G401 (cell line): Measurements from ENCODE around the gene PDHB. TPM values are rescaled to one million over a fixed set of nuclear protein-coding genes. Genes with fewer than 3 reads are reported as not detected.

ENCODE experiments used
- DNase-seq: peaks from one replicate; pipeline ENCODE4 v3.0.0-alpha.2; 2015; ENCODE audit warnings: low spot score
- in situ Hi-C: cut with HindIII; loops from 2 replicates; pipeline ENCODE4 v1.10.0; 2016; ENCODE audit warnings: low sequenced_read_pairs, mixed read lengths
- total RNA-seq: library from RNA; depleted of rRNA; stranded (reverse); fragments of >200 nt; shearing (Covaris generic); gene quantifications from 2 replicates; pipeline ENCODE4 v1.2.3, GENCODE V29; 2014; rRNA removed

PDHB gene
- 341 and 345 TPM in 2 replicates for total RNA-seq

- peak; percentile 92 for DNase-seq
- in situ Hi-C loops, result no loop called here
Observed at GRCh38 chr3:58433400-58434167, at the start of gene PDHB. TSS of gene PDHB (minus strand) at chr3:58433832. CDS start at chr3:58433809, 23 bp downstream.

GRCh38 chr3:58482917-58483636 is 49.4 kb upstream of the PDHB start:
- in situ Hi-C loops, result no loop called here

GRCh38 chr3:58480309-58480708 is 46.7 kb upstream of the PDHB start:
- no peak for DNase-seq
- in situ Hi-C loops, result no loop called here

More at GRCh38 chr3:58482917-58483636, 49.4 kb upstream of the PDHB start:
- no peak for DNase-seq

- in situ Hi-C loops, result no loop called here
- no peak for DNase-seq
Observed at GRCh38 chr3:58478781-58479180, 45.1 kb upstream of the PDHB start.

GRCh38 chr3:58474967-58475578 is 41.4 kb upstream of the PDHB start:
- DNase-seq, result no peak
- in situ Hi-C loops, result no loop called here

GRCh38 chr3:58474348-58474911 is 40.8 kb upstream of the PDHB start:
- in situ Hi-C loops, result no loop called here
- DNase-seq, result no peak

- no peak for DNase-seq
- in situ Hi-C loops, result no loop called here
Observed at GRCh38 chr3:58473275-58473674, 39.6 kb upstream of the PDHB start.

- DNase-seq, result peak; percentile 16
- in situ Hi-C loops, result no loop called here
Observed at GRCh38 chr3:58471025-58471887, 37.6 kb upstream of the PDHB start.

- no peak for DNase-seq
- in situ Hi-C loops, result no loop called here
Observed at GRCh38 chr3:58470363-58471024, 36.9 kb upstream of the PDHB start.

- in situ Hi-C loops, result no loop called here
- DNase-seq, result no peak
Observed at GRCh38 chr3:58469096-58469495, 35.5 kb upstream of the PDHB start.

- DNase-seq, result no peak
- in situ Hi-C loops, result no loop called here
Observed at GRCh38 chr3:58466899-58467563, 33.4 kb upstream of the PDHB start.

GRCh38 chr3:58464866-58465265 is 31.2 kb upstream of the PDHB start:
- no peak for DNase-seq
- in situ Hi-C loops, result no loop called here

- in situ Hi-C loops, result no loop called here
- no peak for DNase-seq
Observed at GRCh38 chr3:58463942-58464271, 30.3 kb upstream of the PDHB start.

- in situ Hi-C loops, result no loop called here
- peak; percentile 67 for DNase-seq
Observed at GRCh38 chr3:58463181-58463941, 29.7 kb upstream of the PDHB start.

- in situ Hi-C loops, result no loop called here
- DNase-seq, result peak; percentile 6
Observed at GRCh38 chr3:58462829-58463180, 29.2 kb upstream of the PDHB start.

GRCh38 chr3:58459160-58459559 is 25.5 kb upstream of the PDHB start:
- in situ Hi-C loops, result no loop called here
- DNase-seq, result no peak

- in situ Hi-C loops, result no loop called here
Observed at GRCh38 chr3:58452176-58452575, 18.5 kb upstream of the PDHB start.

More at GRCh38 chr3:58452176-58452575, 18.5 kb upstream of the PDHB start:
- no peak for DNase-seq
